GM06990 (cell line): ENCODE measurements around the gene ZBTB12.

Experiments used
- DNase-seq: peaks from one replicate; pipeline ENCODE4 v3.0.0-alpha.2; 2011; ENCODE audit not compliant: insufficient read length; ENCODE audit errors: extremely low read depth
- H3K27me3 ChIP-seq: replicated peaks from 2 replicates; pipeline ENCODE4 v1.6.0; 2011; ENCODE audit warnings: low read length; ENCODE audit not compliant: control insufficient read depth, insufficient read depth
- H3K36me3 ChIP-seq: 2 replicates; pipeline ENCODE4 v1.5.1; 2011; ENCODE audit warnings: low read length; ENCODE audit not compliant: control insufficient read depth, insufficient read depth
- H3K4me3 ChIP-seq: replicated peaks from 2 replicates; pipeline ENCODE4 v1.5.1; 2011; ENCODE audit warnings: low read depth, mild to moderate bottlenecking, control low read depth, low read length
- TF ChIP-seq, protein P1 (sequence below): IDR thresholded peaks from 2 replicates; pipeline ENCODE4 v1.5.1; 2011; ENCODE audit warnings: low read length, control low read depth, mild to moderate bottlenecking, inconsistent platforms; ENCODE audit not compliant: insufficient read depth, poor library complexity, severe bottlenecking

The ZBTB12 gene

DNA sequence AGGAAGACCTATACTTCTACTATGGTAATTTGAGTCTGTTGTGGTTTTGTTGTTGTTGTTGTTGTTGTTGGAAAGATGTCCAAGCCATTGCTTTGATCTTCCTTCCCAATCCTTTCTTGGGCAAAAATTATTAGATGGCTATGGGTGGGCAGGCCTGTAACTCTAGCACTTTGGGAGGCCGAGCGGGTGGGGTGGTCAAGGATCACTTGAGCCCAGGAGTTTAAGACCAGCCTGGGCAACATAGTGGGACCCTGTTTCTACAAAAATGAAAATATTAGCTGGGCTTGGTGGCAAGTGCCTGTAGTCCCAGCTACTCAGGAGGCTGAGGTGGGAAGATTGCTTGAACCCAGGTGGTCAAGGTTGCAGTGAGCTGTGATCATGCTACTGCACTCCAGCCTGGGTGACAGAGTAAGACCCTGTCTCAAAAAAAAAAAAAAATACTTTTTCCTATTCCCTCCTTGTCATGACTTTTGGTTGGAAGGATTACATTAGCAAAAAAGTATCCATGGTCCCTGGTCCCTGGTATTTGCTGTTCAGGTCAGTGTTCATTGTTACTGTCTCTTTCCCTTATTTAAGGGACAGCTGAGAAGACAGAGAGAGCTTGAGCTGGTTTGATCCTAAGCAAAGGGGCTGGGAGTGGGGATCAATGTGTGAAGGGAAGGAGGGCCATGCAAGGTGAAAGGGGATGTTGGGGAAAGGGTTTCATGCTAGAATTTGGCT lies 51.0 kb downstream of the ZBTB12 start:
- DNase-seq: no peak
- H3K4me3 ChIP-seq: no peak overlapping the region
- no peaks in the 10 kb centered on the region for H3K27me3 ChIP-seq
- no peaks in the 10 kb centered on the region for H3K36me3 ChIP-seq
- TF ChIP-seq, protein P1, sequence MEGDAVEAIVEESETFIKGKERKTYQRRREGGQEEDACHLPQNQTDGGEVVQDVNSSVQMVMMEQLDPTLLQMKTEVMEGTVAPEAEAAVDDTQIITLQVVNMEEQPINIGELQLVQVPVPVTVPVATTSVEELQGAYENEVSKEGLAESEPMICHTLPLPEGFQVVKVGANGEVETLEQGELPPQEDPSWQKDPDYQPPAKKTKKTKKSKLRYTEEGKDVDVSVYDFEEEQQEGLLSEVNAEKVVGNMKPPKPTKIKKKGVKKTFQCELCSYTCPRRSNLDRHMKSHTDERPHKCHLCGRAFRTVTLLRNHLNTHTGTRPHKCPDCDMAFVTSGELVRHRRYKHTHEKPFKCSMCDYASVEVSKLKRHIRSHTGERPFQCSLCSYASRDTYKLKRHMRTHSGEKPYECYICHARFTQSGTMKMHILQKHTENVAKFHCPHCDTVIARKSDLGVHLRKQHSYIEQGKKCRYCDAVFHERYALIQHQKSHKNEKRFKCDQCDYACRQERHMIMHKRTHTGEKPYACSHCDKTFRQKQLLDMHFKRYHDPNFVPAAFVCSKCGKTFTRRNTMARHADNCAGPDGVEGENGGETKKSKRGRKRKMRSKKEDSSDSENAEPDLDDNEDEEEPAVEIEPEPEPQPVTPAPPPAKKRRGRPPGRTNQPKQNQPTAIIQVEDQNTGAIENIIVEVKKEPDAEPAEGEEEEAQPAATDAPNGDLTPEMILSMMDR: no peak
